Measurements from ENCODE around the gene CLDN17.

The CLDN17 gene

GRCh38 chr21:30166705-30167104, at the start of gene CLDN17:
Gene CLDN17 (minus strand): TSS chr21:30166805. CDS start chr21:30166617, 188 bp downstream.
- no peak for DNase-seq (ENCODE audit: low read depth)

- DNase-seq (ENCODE audit: low read depth) = no peak
Observed at GRCh38 chr21:30216041-30216723, 49.6 kb upstream of the CLDN17 start, which contains the start of gene CLDN8. Gene CLDN8 (minus strand): TSS chr21:30216097. CDS start chr21:30215925, 172 bp downstream.

GRCh38 chr21:30211071-30211470, 44.5 kb upstream of the CLDN17 start:
- no peak for DNase-seq (ENCODE audit: low read depth)

- DNase-seq (ENCODE audit: low read depth) = no peak
Observed at GRCh38 chr21:30209601-30210000, 43.0 kb upstream of the CLDN17 start.

GRCh38 chr21:30207252-30207579, 40.6 kb upstream of the CLDN17 start:
- DNase-seq (ENCODE audit: low read depth) = no peak

- DNase-seq (ENCODE audit: low read depth) = no peak
Observed at GRCh38 chr21:30206551-30207251, 40.1 kb upstream of the CLDN17 start.

GRCh38 chr21:30200000-30200399, 33.4 kb upstream of the CLDN17 start:
- no peak for DNase-seq (ENCODE audit: low read depth)

GRCh38 chr21:30194701-30195299, 28.2 kb upstream of the CLDN17 start:
- DNase-seq (ENCODE audit: low read depth) = no peak

- no peak for DNase-seq (ENCODE audit: low read depth)
Observed at GRCh38 chr21:30193201-30193600, 26.6 kb upstream of the CLDN17 start.

GRCh38 chr21:30190554-30190953, 23.9 kb upstream of the CLDN17 start:
- DNase-seq (ENCODE audit: low read depth) = no peak

- no peak for DNase-seq (ENCODE audit: low read depth)
Observed at GRCh38 chr21:30189773-30190172, 23.2 kb upstream of the CLDN17 start.

GRCh38 chr21:30186242-30186641, 19.6 kb upstream of the CLDN17 start:
- no peak for DNase-seq (ENCODE audit: low read depth)

- no peak for DNase-seq (ENCODE audit: low read depth)
Observed at GRCh38 chr21:30168086-30168485, 1.5 kb upstream of the CLDN17 start.

- DNase-seq (ENCODE audit: low read depth) = no peak
Observed at GRCh38 chr21:30166171-30166570, 434 bp downstream of the CLDN17 start.

GRCh38 chr21:30164796-30165195, 1.8 kb downstream of the CLDN17 start:
- DNase-seq (ENCODE audit: low read depth) = no peak

GRCh38 chr21:30153697-30154340, 12.8 kb downstream of the CLDN17 start:
- no peak for DNase-seq (ENCODE audit: low read depth)

GRCh38 chr21:30152792-30153191, 13.8 kb downstream of the CLDN17 start:
- no peak for DNase-seq (ENCODE audit: low read depth)

GRCh38 chr21:30148906-30149305, 17.7 kb downstream of the CLDN17 start:
- no peak for DNase-seq (ENCODE audit: low read depth)

GRCh38 chr21:30146558-30147282, 19.9 kb downstream of the CLDN17 start:
- no peak for DNase-seq (ENCODE audit: low read depth)

- DNase-seq (ENCODE audit: low read depth) = no peak
Observed at GRCh38 chr21:30138483-30138882, 28.1 kb downstream of the CLDN17 start.

- no peak for DNase-seq (ENCODE audit: low read depth)
Observed at GRCh38 chr21:30129246-30129645, 37.4 kb downstream of the CLDN17 start.

GRCh38 chr21:30126576-30126975, 40.0 kb downstream of the CLDN17 start:
- DNase-seq (ENCODE audit: low read depth) = no peak

All from activated gamma-delta T cell treated with anti-CD3 and anti-CD28 coated beads, Interleukin-2, amount 50 U/mL, for 16 hours (primary cell).